SK-N-SH treated with all-trans-retinoic acid at 6 μM for 48 hours (cell line): ENCODE measurements around the gene MTMR3.

Experiments used
- OSR1 ChIP-seq: fragments of 250-450 bp; sonication (Bioruptor Pico); IDR thresholded peaks from 2 replicates; pipeline ENCODE4 v1.8.0; 2022; ENCODE audit warnings: moderate library complexity, mild to moderate bottlenecking, inconsistent platforms
- POU6F1 ChIP-seq: fragments of 250-450 bp; sonication (Bioruptor Pico); IDR thresholded peaks from 2 replicates; pipeline ENCODE4 v1.8.0; 2021; ENCODE audit warnings: low read depth, mild to moderate bottlenecking, moderate library complexity, borderline replicate concordance
- PPARA ChIP-seq: fragments of 250-450 bp; sonication (Bioruptor Pico); IDR thresholded peaks from 2 replicates; pipeline ENCODE4 v1.5.0; 2020; ENCODE audit warnings: mild to moderate bottlenecking, borderline replicate concordance
- RARB ChIP-seq: fragments of 250-450 bp; sonication (Bioruptor Pico); IDR thresholded peaks from 2 replicates; pipeline ENCODE4 v1.8.0; 2021; ENCODE audit warnings: mild to moderate bottlenecking, moderate library complexity
- ZFP30 ChIP-seq: fragments of 450-650 bp; formaldehyde crosslinking; IDR thresholded peaks from 2 replicates; pipeline ENCODE4 v1.5.0; 2022; ENCODE audit warnings: mild to moderate bottlenecking, moderate library complexity

- TF ChIP-seq PPARA, result no peak
- TF ChIP-seq POU6F1 (CRISPR knock-in tag), result no peak
- no peak for TF ChIP-seq RARB (CRISPR knock-in tag)
- no peak for TF ChIP-seq ZFP30 (CRISPR knock-in tag)
- no peak for TF ChIP-seq OSR1
These were observed 118.5 kb downstream of the MTMR3 start for GRCh38 chr22:30001459-30001858.
